Activated CD4-positive, alpha-beta T cell treated with anti-CD3 and anti-CD28 coated beads for 24 hours (primary cell): Measurements from ENCODE around the gene LILRB4.
"Not testable (repeated sequence)": the region's sequence is repeated elsewhere in the genome, so short reads cannot be mapped to it uniquely, and the experiment has no call there.

Source experiments
- DNase-seq, 2 donors: peaks; one replicate each; pipeline ENCODE4 v3.0.0-alpha.2; 2020; ENCODE audit warnings: low read depth in 2 of 2

LILRB4 gene

DNA sequence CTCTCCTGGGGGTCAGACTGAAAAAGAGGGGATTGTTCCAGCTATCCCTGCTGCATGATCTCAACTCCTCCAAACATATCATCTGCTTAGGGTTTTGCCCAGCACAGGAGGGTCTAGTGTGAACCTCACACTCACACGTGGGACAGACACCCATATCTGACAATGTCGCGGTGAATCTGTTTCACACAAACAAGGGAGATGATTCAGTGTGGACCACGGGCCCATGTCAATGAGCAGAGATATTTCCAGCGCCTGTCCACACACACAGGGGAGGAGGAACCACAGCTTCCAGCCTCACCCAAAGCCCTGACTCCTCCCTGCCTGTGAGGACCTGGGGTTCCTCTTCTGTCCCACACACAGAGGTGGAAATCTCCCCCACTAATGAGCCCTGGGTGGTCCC lies 31.9 kb downstream of the LILRB4 start:
- DNase-seq: no peak

DNA sequence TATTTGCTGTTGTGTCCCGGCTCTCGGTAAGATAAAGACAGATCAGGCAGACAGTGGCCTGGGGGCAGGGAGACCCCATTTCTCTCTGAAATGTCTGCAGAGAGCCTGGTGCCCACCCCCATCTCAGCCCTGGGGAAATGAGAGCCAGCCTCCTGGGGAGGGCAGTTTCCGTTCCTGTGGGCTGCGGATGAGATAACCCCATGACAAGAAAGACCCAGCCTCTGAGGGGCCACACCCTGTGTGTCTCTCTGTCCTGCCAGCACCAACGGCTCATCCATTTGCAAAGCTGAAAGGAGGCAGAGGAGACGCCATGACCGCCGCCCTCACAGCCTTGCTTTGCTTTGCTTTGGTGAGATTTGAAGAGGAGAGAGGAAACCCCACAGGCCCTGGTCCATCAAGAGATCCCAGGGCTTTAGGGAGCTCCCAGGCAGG lies 33.3 kb downstream of the LILRB4 start:
- DNase-seq: no peak

DNA sequence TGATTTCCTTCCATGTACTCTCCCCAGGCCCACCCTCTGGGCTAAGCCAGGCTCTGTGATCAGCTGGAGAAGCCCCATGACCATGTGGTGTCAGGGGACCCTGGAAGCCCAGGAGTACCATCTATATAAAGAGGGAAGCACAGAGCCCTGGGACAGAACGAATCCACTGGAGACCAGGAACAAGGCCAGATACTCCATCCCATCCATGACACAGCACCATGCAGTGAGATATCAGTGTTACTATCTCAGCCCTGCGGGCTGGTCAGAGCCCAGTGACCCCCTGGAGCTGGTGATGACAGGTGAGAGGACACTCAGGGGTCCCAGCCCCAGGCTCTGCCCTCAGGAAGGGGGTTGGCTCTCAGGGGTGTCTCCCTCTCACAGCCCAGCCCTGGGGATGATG lies 34.0 kb downstream of the LILRB4 start:
- DNase-seq: no peak

- not testable (repeated sequence) for DNase-seq
These were observed 34.9 kb downstream of the LILRB4 start for GRCh38 chr19:54697716-54698115.

- no peak for DNase-seq
These were observed 42.1 kb downstream of the LILRB4 start for GRCh38 chr19:54704928-54705327.

GRCh38 chr19:54707962-54708361 lies 45.2 kb downstream of the LILRB4 start:
- DNase-seq: no peak

DNA sequence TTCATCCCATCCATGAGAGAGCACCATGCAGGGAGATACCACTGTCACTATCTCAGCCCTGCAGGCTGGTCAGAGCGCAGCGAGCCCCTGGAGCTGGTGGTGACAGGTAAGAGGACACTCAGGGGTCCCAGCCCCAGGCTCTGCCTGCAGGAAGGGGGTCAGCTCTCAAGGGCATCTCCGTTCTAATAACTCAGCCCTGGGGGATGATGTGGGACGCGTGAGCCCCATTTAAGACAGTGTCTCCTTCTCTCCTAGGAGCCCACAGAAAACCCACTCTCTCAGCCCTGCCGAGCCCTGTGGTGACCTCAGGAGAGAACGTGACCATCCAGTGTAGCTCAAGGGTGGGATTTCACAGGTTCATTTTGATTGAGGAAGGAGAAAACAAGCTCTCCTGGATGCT lies 46.0 kb downstream of the LILRB4 start:
- DNase-seq: no peak

- no peak for DNase-seq
These were observed 46.6 kb downstream of the LILRB4 start for GRCh38 chr19:54709212-54709948.

DNA sequence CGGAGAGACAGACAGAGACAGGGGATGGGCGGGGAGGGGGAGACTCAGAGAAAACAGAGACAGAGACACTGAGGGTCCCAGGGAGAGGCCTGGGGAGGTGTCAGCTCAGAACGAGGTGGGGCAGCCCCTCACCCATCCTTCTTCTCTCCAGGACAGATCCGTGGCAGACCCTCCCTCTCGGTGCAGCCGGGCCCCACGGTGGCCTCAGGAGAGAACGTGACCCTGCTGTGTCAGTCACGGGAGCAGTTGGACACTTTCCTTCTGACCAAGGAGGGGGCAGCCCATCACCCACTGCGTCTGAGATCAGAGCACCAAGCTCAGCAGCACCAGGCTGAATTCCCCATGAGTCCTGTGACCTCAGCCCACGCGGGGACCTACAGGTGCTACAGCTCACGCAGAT lies 47.2 kb downstream of the LILRB4 start:
- DNase-seq: not testable (repeated sequence)
